Astrocyte (in vitro differentiated cells and primary cell): Measurements from ENCODE around the gene OSBPL6.

ENCODE experiments used
- EZH2 ChIP-seq: IDR thresholded peaks from 2 replicates; pipeline ENCODE4 v1.6.1; 2012; ENCODE audit warnings: mild to moderate bottlenecking, low read length, inconsistent platforms; ENCODE audit not compliant: insufficient read depth
- TF ChIP-seq, protein P1 (sequence below): IDR thresholded peaks from 2 replicates; pipeline ENCODE4 v1.5.1; 2011; ENCODE audit warnings: low read depth, mild to moderate bottlenecking, inconsistent platforms, low read length, moderate library complexity; ENCODE audit not compliant: insufficient read depth

DNA sequence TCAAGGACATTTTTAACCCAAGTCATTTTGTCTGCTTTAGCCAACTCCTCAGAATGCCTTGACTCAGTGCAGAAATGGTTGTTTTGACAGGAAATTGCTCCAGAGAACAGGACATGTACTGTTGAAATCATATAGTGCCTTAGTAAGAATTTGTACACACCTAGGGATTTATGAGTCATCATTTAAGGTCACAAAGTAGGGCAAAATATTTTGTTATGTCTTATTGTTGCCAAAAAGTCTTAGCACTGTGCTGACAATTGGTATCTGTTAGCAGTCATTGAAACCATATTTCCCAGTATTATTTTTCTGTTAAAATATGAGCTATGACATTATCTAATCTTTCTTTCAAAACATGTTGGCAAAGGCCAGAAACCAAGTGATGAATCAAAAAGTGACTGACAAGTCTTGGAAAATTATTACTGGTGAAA, 104.5 kb downstream of the OSBPL6 start:
- TF ChIP-seq, protein P1, sequence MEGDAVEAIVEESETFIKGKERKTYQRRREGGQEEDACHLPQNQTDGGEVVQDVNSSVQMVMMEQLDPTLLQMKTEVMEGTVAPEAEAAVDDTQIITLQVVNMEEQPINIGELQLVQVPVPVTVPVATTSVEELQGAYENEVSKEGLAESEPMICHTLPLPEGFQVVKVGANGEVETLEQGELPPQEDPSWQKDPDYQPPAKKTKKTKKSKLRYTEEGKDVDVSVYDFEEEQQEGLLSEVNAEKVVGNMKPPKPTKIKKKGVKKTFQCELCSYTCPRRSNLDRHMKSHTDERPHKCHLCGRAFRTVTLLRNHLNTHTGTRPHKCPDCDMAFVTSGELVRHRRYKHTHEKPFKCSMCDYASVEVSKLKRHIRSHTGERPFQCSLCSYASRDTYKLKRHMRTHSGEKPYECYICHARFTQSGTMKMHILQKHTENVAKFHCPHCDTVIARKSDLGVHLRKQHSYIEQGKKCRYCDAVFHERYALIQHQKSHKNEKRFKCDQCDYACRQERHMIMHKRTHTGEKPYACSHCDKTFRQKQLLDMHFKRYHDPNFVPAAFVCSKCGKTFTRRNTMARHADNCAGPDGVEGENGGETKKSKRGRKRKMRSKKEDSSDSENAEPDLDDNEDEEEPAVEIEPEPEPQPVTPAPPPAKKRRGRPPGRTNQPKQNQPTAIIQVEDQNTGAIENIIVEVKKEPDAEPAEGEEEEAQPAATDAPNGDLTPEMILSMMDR: no peak
- no peak for TF ChIP-seq EZH2
